22Rv1 (cell line): ENCODE data around the gene GNLY.

Experiments used
- CTCF ChIP-seq: fragments of 450-650 bp; IDR thresholded peaks from 2 replicates; pipeline ENCODE4 v1.5.1; 2017; ENCODE audit warnings: mild to moderate bottlenecking
- ZFX ChIP-seq: fragments of 450-650 bp; IDR thresholded peaks from 2 replicates; pipeline ENCODE4 v1.6.1; 2017; ENCODE audit warnings: antibody characterized with exemption, borderline replicate concordance

GRCh38 chr2:85718009-85718391 is 23.8 kb downstream of the GNLY start:
- no peak for TF ChIP-seq CTCF
- no peak for TF ChIP-seq ZFX
